OCI-LY7 (cell line): ENCODE data around the gene PNPLA1.

Experiments used
- EZH2phosphoT487 ChIP-seq: fragments of 200-600 bp; sonication (generic); IDR thresholded peaks from 2 replicates; pipeline ENCODE4 v1.6.1; 2018; ENCODE audit warnings: low read depth, borderline replicate concordance, mild to moderate bottlenecking, mixed run types, antibody characterized with exemption, low read length, moderate library complexity, mixed read lengths
- TF ChIP-seq, protein P1 (sequence below): fragments of 200-600 bp; sonication (generic); conservative IDR thresholded peaks from 2 replicates; pipeline ENCODE4 v1.5.1; 2014; ENCODE audit warnings: mild to moderate bottlenecking, antibody characterized with exemption, low read length, moderate library complexity, mixed read lengths

DNA sequence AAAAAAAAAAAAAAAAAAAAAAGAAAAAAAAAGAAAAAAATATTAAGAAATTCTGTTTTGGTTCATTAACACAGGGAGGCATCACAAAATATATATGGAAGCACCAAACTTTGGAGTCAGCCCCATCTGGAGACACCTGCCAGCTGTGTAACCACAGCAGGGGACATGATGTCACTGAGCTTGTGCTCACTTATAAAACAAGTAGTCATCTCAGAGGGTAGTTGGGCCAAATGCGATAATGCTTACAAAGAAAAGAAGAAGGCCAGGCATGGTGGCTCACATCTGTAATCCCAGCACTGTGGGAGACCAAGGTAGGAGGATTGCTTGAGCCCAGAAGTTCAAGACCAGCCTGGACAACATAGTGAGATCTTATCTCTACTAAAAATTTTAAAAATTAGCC, 68.0 kb downstream of the PNPLA1 start:
- TF ChIP-seq, protein P1, sequence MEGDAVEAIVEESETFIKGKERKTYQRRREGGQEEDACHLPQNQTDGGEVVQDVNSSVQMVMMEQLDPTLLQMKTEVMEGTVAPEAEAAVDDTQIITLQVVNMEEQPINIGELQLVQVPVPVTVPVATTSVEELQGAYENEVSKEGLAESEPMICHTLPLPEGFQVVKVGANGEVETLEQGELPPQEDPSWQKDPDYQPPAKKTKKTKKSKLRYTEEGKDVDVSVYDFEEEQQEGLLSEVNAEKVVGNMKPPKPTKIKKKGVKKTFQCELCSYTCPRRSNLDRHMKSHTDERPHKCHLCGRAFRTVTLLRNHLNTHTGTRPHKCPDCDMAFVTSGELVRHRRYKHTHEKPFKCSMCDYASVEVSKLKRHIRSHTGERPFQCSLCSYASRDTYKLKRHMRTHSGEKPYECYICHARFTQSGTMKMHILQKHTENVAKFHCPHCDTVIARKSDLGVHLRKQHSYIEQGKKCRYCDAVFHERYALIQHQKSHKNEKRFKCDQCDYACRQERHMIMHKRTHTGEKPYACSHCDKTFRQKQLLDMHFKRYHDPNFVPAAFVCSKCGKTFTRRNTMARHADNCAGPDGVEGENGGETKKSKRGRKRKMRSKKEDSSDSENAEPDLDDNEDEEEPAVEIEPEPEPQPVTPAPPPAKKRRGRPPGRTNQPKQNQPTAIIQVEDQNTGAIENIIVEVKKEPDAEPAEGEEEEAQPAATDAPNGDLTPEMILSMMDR = no peak
- TF ChIP-seq EZH2phosphoT487 = no peak
